Adipocyte (in vitro differentiated cells): ENCODE results near the gene BICD1.
A peak's percentile ranks its signal among the peaks of the same experiment; 100 is the strongest.

ENCODE experiments used
- DNase-seq: peaks from one replicate; pipeline ENCODE4 v3.0.0-alpha.2; 2015; ENCODE audit warnings: low read depth
- H3K27me3 ChIP-seq: replicated peaks from 2 replicates; pipeline ENCODE4 v1.7.0; 2013; ENCODE audit warnings: mild to moderate bottlenecking, low read length, moderate library complexity; ENCODE audit not compliant: control insufficient read depth, insufficient read depth
- H3K36me3 ChIP-seq: 2 replicates; pipeline ENCODE4 v1.7.0; 2013; ENCODE audit warnings: low read length, mild to moderate bottlenecking, moderate library complexity; ENCODE audit not compliant: control insufficient read depth, insufficient read depth, severe bottlenecking
- H3K4me1 ChIP-seq: 2 replicates; pipeline ENCODE4 v1.7.0; 2013; ENCODE audit warnings: mild to moderate bottlenecking, low read length, moderate library complexity; ENCODE audit not compliant: control insufficient read depth, insufficient read depth
- H3K4me3 ChIP-seq: 2 replicates; pipeline ENCODE4 v1.7.0; 2013; ENCODE audit warnings: mild to moderate bottlenecking, low read length, moderate library complexity
- H3K9ac ChIP-seq: 2 replicates; pipeline ENCODE4 v1.7.0; 2013; ENCODE audit warnings: mild to moderate bottlenecking, low read length, moderate library complexity
- H3K9me3 ChIP-seq: 2 replicates; pipeline ENCODE4 v1.7.0; 2013; ENCODE audit warnings: mild to moderate bottlenecking, low read length, moderate library complexity; ENCODE audit not compliant: control insufficient read depth

BICD1 gene

DNA sequence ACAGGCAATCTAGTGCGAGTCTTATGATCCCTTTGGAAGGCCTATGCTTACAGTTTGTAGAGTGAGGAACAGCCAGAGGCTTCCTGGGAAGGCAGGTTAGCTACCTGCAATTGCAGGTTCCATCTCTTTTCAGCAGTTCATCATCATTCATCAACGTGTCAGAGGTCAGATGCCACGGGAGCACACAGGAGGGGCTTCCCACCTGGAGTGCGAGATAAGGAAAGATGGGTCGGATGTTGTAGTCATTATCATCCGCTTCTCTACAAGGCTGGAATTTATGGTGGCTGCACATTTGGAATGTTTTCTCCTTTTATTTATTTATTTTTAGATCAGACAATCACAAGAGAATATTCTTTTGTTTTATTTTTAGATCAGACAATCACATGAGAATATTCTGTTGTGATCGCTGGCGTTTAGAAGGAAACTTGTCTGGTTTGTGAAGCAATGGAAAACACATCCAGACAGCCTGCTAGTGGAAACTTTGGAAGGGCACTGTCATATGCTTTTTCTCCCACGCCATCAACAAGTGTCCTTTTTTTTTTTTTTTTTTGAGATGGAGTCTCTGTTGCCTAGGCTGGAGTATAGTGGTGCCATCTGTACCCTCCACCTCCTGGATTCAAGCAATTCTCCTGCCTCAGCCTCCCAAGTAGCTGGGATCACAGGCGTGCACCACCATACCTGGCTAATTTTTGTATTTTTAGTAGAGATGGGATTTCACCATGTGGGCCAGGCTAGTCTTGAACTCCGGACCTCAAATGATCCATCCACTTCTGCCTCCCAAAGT is 1.9 kb upstream of the BICD1 start:
- Histone ChIP-seq H3K27me3 (no peaks in the 10 kb centered on the region), H3K9me3 (no peaks in the 10 kb centered on the region), H3K4me3 (no peak overlapping the region), H3K4me1 (peaks cover 19% of the 10 kb centered on the region), H3K9ac (no peak overlapping the region), H3K36me3 (no peaks in the 10 kb centered on the region)
- no peak for DNase-seq

GRCh38 chr12:32105986-32106516 is 596 bp upstream of the BICD1 start:
- no peaks in the 10 kb centered on the region for H3K27me3 ChIP-seq

DNA sequence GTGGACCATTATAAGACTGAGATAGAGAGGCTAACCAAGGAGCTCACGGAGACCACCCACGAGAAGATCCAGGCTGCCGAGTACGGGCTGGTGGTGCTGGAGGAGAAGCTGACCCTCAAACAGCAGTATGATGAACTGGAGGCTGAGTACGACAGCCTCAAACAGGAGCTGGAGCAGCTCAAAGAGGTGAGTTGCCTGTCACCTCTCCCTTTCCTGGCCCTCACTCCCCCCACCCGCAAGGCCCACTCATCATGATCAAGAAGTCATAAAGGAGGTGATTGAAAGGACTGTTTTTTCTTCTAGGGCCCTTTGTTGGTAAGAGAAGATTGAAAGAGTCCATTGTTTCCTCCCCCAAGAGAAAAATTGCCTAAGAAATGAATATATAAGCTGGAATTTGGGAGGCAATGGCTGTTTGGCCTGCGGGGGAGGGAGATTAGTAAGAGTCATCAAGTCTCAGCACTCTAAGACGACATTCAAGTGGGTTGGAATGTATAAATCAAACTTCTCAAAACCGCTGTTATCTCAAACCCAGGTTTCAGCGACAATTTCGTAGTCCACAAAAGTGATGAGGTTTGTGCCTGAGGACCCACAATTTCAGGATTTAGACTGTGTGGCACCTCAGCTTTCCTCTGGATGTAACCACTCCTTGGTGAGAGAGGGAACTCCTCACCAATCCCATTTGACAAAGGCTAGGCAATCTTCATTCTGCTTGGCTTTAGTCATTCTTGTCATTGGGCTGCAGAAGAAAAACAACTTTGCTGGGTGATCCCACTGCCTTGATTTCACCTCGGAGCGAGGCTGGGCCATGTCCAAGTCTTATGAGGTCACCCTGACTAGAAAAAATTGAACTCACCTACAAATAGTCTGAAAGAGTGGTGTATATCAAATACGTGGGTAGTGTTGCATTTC is 966 bp downstream of the BICD1 start:
- peak; percentile 74 for DNase-seq
- no peaks in the 10 kb centered on the region for H3K27me3 ChIP-seq
- no peaks in the 10 kb centered on the region for H3K36me3 ChIP-seq
- peaks cover 19% of the 10 kb centered on the region for H3K4me1 ChIP-seq
- peak overlapping the region; percentile 88 for H3K9ac ChIP-seq
- H3K9me3 ChIP-seq = no peaks in the 10 kb centered on the region
- peak overlapping the region; percentile 90 for H3K4me3 ChIP-seq

More at GRCh38 chr12:32105986-32106516, 596 bp upstream of the BICD1 start:
- H3K9ac ChIP-seq = peak overlapping the region; percentile 88
- no peaks in the 10 kb centered on the region for H3K9me3 ChIP-seq
- H3K36me3 ChIP-seq = no peaks in the 10 kb centered on the region
- peak overlapping the region; percentile 90 for H3K4me3 ChIP-seq
- DNase-seq = no peak
- H3K4me1 ChIP-seq = peaks cover 19% of the 10 kb centered on the region

DNA sequence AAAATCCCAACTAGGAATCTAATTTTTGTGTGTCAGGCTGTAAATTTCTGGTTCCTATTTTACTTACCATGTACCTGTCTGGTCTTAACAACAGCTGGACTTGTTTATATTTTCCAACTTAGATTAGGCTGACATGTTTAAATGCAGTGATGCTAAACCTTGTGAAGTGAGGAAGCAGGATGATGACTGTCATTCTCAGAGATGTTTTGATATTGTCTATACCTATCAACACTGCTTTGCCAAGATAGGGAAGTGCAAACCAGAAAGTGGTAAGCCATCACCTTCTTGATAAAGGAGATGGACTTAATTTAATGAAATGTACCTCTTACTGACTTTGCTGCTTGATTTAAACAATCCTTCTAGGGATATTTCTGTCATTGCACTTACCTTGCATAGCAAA is 2.1 kb downstream of the BICD1 start:
- H3K4me1 ChIP-seq = peaks cover 19% of the 10 kb centered on the region
- H3K9me3 ChIP-seq = no peaks in the 10 kb centered on the region
- no peak for DNase-seq
- no peaks in the 10 kb centered on the region for H3K27me3 ChIP-seq
- no peak overlapping the region for H3K9ac ChIP-seq
- peak overlapping the region; percentile 90 for H3K4me3 ChIP-seq
- H3K36me3 ChIP-seq = no peaks in the 10 kb centered on the region

GRCh38 chr12:32110417-32110816 is 3.8 kb downstream of the BICD1 start:
- no peak overlapping the region for H3K9ac ChIP-seq
- no peaks in the 10 kb centered on the region for H3K27me3 ChIP-seq
- H3K4me3 ChIP-seq = no peak overlapping the region
- peaks cover 25% of the 10 kb centered on the region for H3K4me1 ChIP-seq
- H3K9me3 ChIP-seq = no peaks in the 10 kb centered on the region
- no peak for DNase-seq
- no peaks in the 10 kb centered on the region for H3K36me3 ChIP-seq

- H3K9me3 ChIP-seq = no peaks in the 10 kb centered on the region
- H3K4me1 ChIP-seq = peaks cover 29% of the 10 kb centered on the region
- no peaks in the 10 kb centered on the region for H3K36me3 ChIP-seq
- no peaks in the 10 kb centered on the region for H3K27me3 ChIP-seq
- H3K9ac ChIP-seq = no peak overlapping the region
- H3K4me3 ChIP-seq = no peak overlapping the region
- DNase-seq = peak; percentile 24
Observed at GRCh38 chr12:32110942-32111341, 4.3 kb downstream of the BICD1 start.

DNA sequence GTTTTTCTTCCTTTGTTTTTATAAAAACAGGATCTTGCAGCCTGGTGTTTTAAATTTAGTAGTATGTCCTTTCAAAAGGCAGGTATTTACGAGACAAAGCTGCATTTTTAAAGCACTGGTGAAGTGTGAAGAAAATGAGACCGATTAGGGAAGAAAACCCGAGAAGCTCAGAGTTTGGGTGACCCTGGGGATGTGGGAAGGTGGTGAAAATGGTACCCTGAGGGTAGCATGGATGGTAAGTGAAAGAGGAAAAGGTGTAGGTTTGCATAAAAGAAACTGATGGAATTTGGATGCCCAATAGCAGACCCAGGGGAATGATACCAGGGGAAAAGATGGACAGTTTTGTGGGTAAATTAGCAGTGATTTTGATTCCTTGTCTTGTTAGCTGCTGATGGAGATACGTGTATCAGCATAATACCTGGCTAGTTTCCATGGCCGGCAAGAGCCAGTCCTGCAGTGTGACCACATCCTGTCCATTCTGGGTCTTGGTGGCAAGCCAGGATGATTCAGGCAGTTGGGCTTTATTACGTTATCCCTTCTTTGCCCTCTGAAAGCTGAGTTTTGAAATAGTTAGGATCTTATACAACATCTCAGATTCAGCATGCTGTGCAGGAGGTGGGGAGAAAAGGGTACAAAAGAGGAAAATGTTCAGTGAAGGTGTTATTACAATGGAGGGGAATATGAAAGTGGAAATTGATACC is 8.9 kb downstream of the BICD1 start:
- Histone ChIP-seq H3K36me3 (no peaks in the 10 kb centered on the region), H3K9me3 (no peaks in the 10 kb centered on the region), H3K27me3 (no peaks in the 10 kb centered on the region), H3K4me3 (peak overlapping the region; percentile 35), H3K4me1 (peaks cover 25% of the 10 kb centered on the region), H3K9ac (peak overlapping the region; percentile 13)
- DNase-seq = peak; percentile 98

DNA sequence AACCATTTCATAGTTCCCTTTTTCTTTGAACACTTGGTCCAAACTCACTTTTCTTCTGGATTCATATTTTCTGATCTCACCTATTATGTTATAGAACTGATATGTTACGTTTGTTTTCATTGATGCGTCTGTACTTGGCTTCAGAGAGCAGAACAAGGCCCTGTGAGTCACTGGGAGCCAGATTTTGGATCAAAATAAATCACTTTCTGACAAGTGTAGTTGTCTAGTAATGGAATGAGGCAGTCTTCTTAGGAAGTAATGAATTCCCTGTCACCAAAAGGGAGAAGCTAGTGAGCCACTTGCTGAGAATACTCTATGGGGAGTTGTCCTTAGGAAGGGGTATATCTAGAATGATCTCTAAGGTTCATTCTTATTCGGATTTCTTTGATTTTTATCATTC is 10.2 kb downstream of the BICD1 start:
- Histone ChIP-seq H3K9me3 (no peaks in the 10 kb centered on the region), H3K27me3 (no peaks in the 10 kb centered on the region), H3K4me1 (peaks cover 25% of the 10 kb centered on the region), H3K9ac (no peak overlapping the region), H3K4me3 (no peak overlapping the region), H3K36me3 (no peaks in the 10 kb centered on the region)
- peak; percentile 35 for DNase-seq

GRCh38 chr12:32117316-32117715 is 10.7 kb downstream of the BICD1 start:
- no peak overlapping the region for H3K4me3 ChIP-seq
- H3K9ac ChIP-seq = no peak overlapping the region
- H3K27me3 ChIP-seq = no peaks in the 10 kb centered on the region
- peaks cover 25% of the 10 kb centered on the region for H3K4me1 ChIP-seq
- no peaks in the 10 kb centered on the region for H3K36me3 ChIP-seq
- H3K9me3 ChIP-seq = no peaks in the 10 kb centered on the region
- peak; percentile 32 for DNase-seq

DNA sequence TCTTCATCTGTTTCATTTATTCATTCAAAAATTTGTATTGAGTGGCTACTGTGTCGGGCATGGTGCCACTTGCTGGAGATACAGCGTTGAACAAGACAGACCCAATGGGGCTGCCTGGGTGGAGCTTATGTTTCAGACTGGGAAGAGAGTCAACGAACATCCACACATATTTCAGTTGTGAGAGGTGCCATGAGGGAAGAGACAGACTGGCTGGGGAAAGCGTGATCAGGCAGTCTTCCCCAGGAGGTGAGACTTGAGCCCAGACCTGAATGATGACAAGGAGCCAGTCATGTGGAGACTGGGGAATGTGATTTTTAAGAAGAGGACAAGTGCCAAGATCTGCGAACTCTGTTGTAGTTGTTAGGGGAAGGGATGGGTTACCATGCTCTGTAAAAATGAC is 12.2 kb downstream of the BICD1 start:
- peaks cover 25% of the 10 kb centered on the region for H3K4me1 ChIP-seq
- H3K4me3 ChIP-seq = no peak overlapping the region
- no peaks in the 10 kb centered on the region for H3K9me3 ChIP-seq
- H3K36me3 ChIP-seq = no peaks in the 10 kb centered on the region
- DNase-seq = no peak
- no peaks in the 10 kb centered on the region for H3K27me3 ChIP-seq
- no peak overlapping the region for H3K9ac ChIP-seq

DNA sequence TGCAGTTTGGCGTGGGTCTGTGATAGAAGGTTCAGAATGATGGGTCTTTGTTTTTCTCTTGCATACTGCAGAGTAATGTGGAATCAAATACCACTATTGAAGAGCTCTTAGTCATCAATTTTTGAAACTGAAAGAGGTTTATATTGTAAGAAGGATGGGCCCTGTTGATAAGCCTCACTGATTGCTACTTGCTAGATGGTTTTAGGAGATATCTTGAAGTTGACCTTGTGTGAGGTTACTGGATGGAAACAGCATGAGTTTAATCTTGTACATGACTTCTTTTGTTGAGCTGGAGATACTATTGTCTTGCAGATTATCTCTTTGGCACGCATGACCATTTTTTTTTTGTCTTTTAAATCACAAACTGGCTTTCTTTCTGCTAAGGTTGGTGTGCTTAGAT is 13.8 kb downstream of the BICD1 start:
- H3K4me1 ChIP-seq = peaks cover 23% of the 10 kb centered on the region
- H3K9me3 ChIP-seq = no peaks in the 10 kb centered on the region
- no peaks in the 10 kb centered on the region for H3K27me3 ChIP-seq
- H3K36me3 ChIP-seq = no peaks in the 10 kb centered on the region
- no peak overlapping the region for H3K9ac ChIP-seq
- no peak for DNase-seq
- no peak overlapping the region for H3K4me3 ChIP-seq
